ENCODE data around the gene PKMYT1.

DNA sequence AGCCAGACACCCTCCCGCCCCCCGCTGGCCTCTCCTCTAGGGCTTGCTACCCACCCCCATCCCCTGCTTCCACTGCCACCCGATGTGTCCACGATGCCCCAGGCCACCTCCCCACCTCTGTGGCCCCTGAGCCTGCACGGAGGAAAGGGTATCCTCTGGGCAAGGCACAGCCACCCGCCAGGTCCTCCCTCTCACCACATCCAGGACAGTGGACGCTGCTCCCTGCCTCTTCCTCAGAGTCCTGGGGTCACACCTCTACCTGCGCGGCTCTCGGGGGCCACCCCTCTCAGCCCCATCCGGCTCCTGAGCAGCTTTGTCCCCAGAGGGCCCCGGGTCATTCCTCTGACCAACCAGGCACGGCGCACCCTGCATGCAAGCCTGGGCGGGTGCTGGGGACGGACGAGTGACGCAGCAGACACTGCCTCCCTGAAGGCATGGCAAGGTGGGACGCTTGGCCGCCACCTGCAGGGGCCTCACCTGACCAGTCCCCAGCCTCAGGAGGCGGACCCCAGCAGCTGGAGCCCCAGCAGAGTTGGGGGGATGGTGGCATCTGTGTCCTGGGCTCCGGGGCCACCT, 43.7 kb downstream of the PKMYT1 start:
- TF ChIP-seq, protein P1, sequence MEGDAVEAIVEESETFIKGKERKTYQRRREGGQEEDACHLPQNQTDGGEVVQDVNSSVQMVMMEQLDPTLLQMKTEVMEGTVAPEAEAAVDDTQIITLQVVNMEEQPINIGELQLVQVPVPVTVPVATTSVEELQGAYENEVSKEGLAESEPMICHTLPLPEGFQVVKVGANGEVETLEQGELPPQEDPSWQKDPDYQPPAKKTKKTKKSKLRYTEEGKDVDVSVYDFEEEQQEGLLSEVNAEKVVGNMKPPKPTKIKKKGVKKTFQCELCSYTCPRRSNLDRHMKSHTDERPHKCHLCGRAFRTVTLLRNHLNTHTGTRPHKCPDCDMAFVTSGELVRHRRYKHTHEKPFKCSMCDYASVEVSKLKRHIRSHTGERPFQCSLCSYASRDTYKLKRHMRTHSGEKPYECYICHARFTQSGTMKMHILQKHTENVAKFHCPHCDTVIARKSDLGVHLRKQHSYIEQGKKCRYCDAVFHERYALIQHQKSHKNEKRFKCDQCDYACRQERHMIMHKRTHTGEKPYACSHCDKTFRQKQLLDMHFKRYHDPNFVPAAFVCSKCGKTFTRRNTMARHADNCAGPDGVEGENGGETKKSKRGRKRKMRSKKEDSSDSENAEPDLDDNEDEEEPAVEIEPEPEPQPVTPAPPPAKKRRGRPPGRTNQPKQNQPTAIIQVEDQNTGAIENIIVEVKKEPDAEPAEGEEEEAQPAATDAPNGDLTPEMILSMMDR (IDR thresholded peaks at IDR 0.05; ENCODE audit: insufficient read depth, low read length, poor library complexity, severe bottlenecking) = no peak
- no peak for TF ChIP-seq EZH2phosphoT487 (conservative IDR thresholded peaks at IDR 0.05; ENCODE audit: low read length)
